Measurements from ENCODE around the gene ARL14EP. TPM values are rescaled to one million over a fixed set of nuclear protein-coding genes. Genes with fewer than 3 reads are reported as not detected.

The ARL14EP gene
- total RNA-seq, 1 donor from 2014 or later, result 25.4 TPM

DNA sequence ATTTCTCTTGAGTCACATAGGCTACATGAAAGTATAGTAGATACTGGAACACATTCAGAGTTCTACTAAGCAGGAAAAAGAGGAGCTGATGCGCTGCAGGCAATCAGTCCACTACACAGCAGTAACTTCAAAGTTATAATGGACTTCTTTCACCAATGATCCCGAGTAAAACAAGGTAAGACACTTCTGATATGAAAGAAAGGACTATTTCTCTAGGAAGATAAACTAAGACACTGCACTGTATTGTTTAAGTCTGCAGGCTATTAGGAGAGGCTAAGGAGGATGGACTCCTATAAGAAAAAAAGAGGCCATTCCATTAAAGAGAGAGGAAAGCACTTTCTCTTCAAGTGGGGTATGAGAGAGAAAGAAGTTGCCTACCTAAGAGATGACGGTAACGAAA, 31.6 kb upstream of the ARL14EP start:
- Mint-ChIP-seq H3K27me3 (ENCODE audit: low read depth, unreplicated experiment) (peaks cover 1% of the 10 kb centered on the region), H3K36me3 (ENCODE audit: low read depth, unreplicated experiment) (no peaks in the 10 kb centered on the region), H3K4me1 (ENCODE audit: low read depth, unreplicated experiment) (no peaks in the 10 kb centered on the region), H3K9me3 (ENCODE audit: unreplicated experiment) (no peaks in the 10 kb centered on the region), H3K27ac (ENCODE audit: unreplicated experiment) (no peak overlapping the region), H3K4me3 (ENCODE audit: unreplicated experiment) (no peak overlapping the region)
- DNase-seq (ENCODE audit: low read depth), result no peak
- Histone ChIP-seq H3K27ac (ENCODE audit: low read depth, low read length) (no peak overlapping the region), H3K79me2 (ENCODE audit: insufficient read depth, low read length) (no peaks in the 10 kb centered on the region), H4K20me1 (ENCODE audit: insufficient read depth, low read length) (no peaks in the 10 kb centered on the region), H3K27me3 (ENCODE audit: insufficient read depth, low read length) (no peaks in the 10 kb centered on the region), H3K36me3 (ENCODE audit: insufficient read depth, low read length) (no peaks in the 10 kb centered on the region), H2AFZ (ENCODE audit: low read depth, low read length) (no peak overlapping the region), H3K9me3 (ENCODE audit: insufficient read depth, low read depth, low read length) (no peaks in the 10 kb centered on the region), H3K4me2 (ENCODE audit: low read length) (no peak overlapping the region), H3K4me3 (ENCODE audit: insufficient read depth, low read depth, low read length) (no peak overlapping the region), H3K9ac (ENCODE audit: low read length) (no peak overlapping the region), H3K4me1 (ENCODE audit: insufficient read depth, low read length) (no peaks in the 10 kb centered on the region)
- FAIRE-seq, result no peak
- TF ChIP-seq, protein P1, sequence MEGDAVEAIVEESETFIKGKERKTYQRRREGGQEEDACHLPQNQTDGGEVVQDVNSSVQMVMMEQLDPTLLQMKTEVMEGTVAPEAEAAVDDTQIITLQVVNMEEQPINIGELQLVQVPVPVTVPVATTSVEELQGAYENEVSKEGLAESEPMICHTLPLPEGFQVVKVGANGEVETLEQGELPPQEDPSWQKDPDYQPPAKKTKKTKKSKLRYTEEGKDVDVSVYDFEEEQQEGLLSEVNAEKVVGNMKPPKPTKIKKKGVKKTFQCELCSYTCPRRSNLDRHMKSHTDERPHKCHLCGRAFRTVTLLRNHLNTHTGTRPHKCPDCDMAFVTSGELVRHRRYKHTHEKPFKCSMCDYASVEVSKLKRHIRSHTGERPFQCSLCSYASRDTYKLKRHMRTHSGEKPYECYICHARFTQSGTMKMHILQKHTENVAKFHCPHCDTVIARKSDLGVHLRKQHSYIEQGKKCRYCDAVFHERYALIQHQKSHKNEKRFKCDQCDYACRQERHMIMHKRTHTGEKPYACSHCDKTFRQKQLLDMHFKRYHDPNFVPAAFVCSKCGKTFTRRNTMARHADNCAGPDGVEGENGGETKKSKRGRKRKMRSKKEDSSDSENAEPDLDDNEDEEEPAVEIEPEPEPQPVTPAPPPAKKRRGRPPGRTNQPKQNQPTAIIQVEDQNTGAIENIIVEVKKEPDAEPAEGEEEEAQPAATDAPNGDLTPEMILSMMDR (IDR thresholded peaks at IDR 0.05; ENCODE audit: insufficient read depth, low read depth, low read length), result no peak
- TF ChIP-seq EZH2 (IDR thresholded peaks at IDR 0.05; ENCODE audit: insufficient read depth, low read length), result no peak

DNA sequence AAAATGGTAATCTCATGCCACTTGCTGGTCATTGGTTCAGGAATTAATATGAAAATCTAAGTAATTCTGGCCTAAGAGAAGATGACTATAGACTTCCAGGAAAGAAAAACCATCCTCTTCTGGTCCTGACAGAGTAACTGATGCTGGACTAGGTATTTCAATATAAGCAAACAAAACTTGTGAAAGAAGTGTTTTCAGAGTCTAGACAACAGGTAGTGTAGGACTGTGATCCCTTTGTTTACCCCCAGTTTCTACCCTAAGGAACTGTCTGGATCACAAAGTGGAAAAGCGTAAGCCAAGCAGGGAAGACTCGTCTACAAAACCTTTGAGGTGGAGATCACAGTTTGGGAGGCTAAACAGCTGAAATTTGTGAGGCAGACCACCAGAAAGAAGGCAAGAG, 30.4 kb upstream of the ARL14EP start:
- no peak overlapping the region for H3K27ac ChIP-seq (ENCODE audit: low read depth, low read length)
- Mint-ChIP-seq H3K4me1 (ENCODE audit: low read depth, unreplicated experiment) (no peaks in the 10 kb centered on the region), H3K36me3 (ENCODE audit: low read depth, unreplicated experiment) (no peaks in the 10 kb centered on the region), H3K27ac (ENCODE audit: unreplicated experiment) (no peak overlapping the region), H3K27me3 (ENCODE audit: low read depth, unreplicated experiment) (peaks cover 1% of the 10 kb centered on the region), H3K9me3 (ENCODE audit: unreplicated experiment) (no peaks in the 10 kb centered on the region), H3K4me3 (ENCODE audit: unreplicated experiment) (no peak overlapping the region)
- TF ChIP-seq, protein P1 (IDR thresholded peaks at IDR 0.05; ENCODE audit: insufficient read depth, low read depth, low read length), result no peak
- TF ChIP-seq EZH2 (IDR thresholded peaks at IDR 0.05; ENCODE audit: insufficient read depth, low read length), result no peak
- no peak overlapping the region for H3K9ac ChIP-seq (ENCODE audit: low read length)
- H3K79me2 ChIP-seq (ENCODE audit: insufficient read depth, low read length), result no peaks in the 10 kb centered on the region
- no peaks in the 10 kb centered on the region for H3K9me3 ChIP-seq (ENCODE audit: insufficient read depth, low read depth, low read length)
- H3K36me3 ChIP-seq (ENCODE audit: insufficient read depth, low read length), result no peaks in the 10 kb centered on the region
- FAIRE-seq, result no peak
- no peaks in the 10 kb centered on the region for H3K4me1 ChIP-seq (ENCODE audit: insufficient read depth, low read length)
- H4K20me1 ChIP-seq (ENCODE audit: insufficient read depth, low read length), result no peaks in the 10 kb centered on the region
- H3K27me3 ChIP-seq (ENCODE audit: insufficient read depth, low read length), result no peaks in the 10 kb centered on the region
- no peak for DNase-seq (ENCODE audit: low read depth)
- H2AFZ ChIP-seq (ENCODE audit: low read depth, low read length), result no peak overlapping the region
- no peak overlapping the region for H3K4me3 ChIP-seq (ENCODE audit: insufficient read depth, low read depth, low read length)
- no peak overlapping the region for H3K4me2 ChIP-seq (ENCODE audit: low read length)

DNA sequence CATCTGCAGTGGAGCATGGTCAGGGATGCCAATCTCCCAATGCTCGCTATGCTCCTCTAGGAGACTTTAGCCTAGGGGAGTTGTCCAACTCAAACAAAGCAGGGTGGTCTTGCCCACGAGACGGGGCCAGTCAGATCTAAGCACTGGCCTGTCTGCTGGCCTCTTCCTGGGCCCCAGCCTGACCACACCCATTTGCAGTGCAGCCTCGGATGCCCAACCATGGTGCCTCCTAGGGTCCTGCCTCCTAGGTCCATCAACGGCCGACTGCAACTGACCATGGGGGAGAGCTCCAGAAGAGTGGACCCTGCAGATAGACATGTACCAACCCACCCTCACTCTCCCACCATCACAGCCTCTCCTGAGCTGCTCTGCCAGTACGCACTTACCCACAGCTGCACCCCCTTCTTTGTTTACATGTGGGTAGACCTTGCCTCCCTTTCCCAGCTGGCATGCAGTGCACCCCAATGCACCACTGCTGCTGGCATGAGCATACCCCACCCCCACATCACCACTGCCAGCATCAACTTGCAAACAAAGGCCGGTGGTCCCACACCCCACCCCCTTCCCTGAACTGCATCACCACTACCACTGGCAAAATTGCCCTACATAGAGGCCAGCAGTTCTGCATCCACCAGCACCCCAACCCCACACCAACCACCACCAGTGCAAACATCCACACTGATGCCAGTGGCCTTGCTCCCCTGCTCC, 27.6 kb upstream of the ARL14EP start:
- no peaks in the 10 kb centered on the region for H3K4me1 Mint-ChIP-seq (ENCODE audit: low read depth, unreplicated experiment)
- no peaks in the 10 kb centered on the region for H4K20me1 ChIP-seq (ENCODE audit: insufficient read depth, low read length)
- TF ChIP-seq, protein P1 (IDR thresholded peaks at IDR 0.05; ENCODE audit: insufficient read depth, low read depth, low read length), result no peak
- TF ChIP-seq EZH2 (IDR thresholded peaks at IDR 0.05; ENCODE audit: insufficient read depth, low read length), result no peak
- no peak overlapping the region for H3K4me3 Mint-ChIP-seq (ENCODE audit: unreplicated experiment)
- H2AFZ ChIP-seq (ENCODE audit: low read depth, low read length), result no peak overlapping the region
- H3K36me3 ChIP-seq (ENCODE audit: insufficient read depth, low read length), result no peaks in the 10 kb centered on the region
- no peaks in the 10 kb centered on the region for H3K4me1 ChIP-seq (ENCODE audit: insufficient read depth, low read length)
- H3K9ac ChIP-seq (ENCODE audit: low read length), result no peak overlapping the region
- H3K9me3 ChIP-seq (ENCODE audit: insufficient read depth, low read depth, low read length), result no peaks in the 10 kb centered on the region
- no peak overlapping the region for H3K4me2 ChIP-seq (ENCODE audit: low read length)
- H3K79me2 ChIP-seq (ENCODE audit: insufficient read depth, low read length), result no peaks in the 10 kb centered on the region
- no peak overlapping the region for H3K4me3 ChIP-seq (ENCODE audit: insufficient read depth, low read depth, low read length)
- no peaks in the 10 kb centered on the region for H3K27me3 ChIP-seq (ENCODE audit: insufficient read depth, low read length)
- DNase-seq (ENCODE audit: low read depth), result no peak
- no peak overlapping the region for H3K27ac Mint-ChIP-seq (ENCODE audit: unreplicated experiment)
- no peak overlapping the region for H3K27ac ChIP-seq (ENCODE audit: low read depth, low read length)
- no peaks in the 10 kb centered on the region for H3K36me3 Mint-ChIP-seq (ENCODE audit: low read depth, unreplicated experiment)
- H3K9me3 Mint-ChIP-seq (ENCODE audit: unreplicated experiment), result no peaks in the 10 kb centered on the region
- H3K27me3 Mint-ChIP-seq (ENCODE audit: low read depth, unreplicated experiment), result no peaks in the 10 kb centered on the region
- FAIRE-seq, result no peak
